Activated naive CD4-positive, alpha-beta T cell treated with anti-CD3 and anti-CD28 coated beads for 36 hours (primary cell): Measurements from ENCODE around the gene IQCK. TPM values are rescaled to one million over a fixed set of nuclear protein-coding genes. Genes with fewer than 3 reads are reported as not detected.

Source experiments
- CTCF ChIA-PET: fragments of 350-600 bp; sonication (Branson Sonifier 250); formaldehyde crosslinking; loops from one replicate; lab custom pipeline; 2021; ENCODE audit warnings: antibody characterized with exemption; lab: Charles Lee
- DNase-seq: peaks from one replicate; pipeline ENCODE4 v3.0.0-alpha.2; 2020
- H3K27ac Mint-ChIP-seq: one replicate; pipeline ENCODE4 v1.8.0; 2021; ENCODE audit warnings: mild to moderate bottlenecking, mixed read lengths
- H3K27me3 Mint-ChIP-seq: one replicate; pipeline ENCODE4 v1.8.0; 2021; ENCODE audit warnings: low read depth, mixed read lengths
- H3K36me3 Mint-ChIP-seq: one replicate; pipeline ENCODE4 v1.8.0; 2021; ENCODE audit warnings: low read depth, mixed read lengths
- H3K4me1 Mint-ChIP-seq: one replicate; pipeline ENCODE4 v1.8.0; 2021; ENCODE audit warnings: low read depth, mixed read lengths
- H3K4me3 Mint-ChIP-seq: one replicate; pipeline ENCODE4 v1.8.0; 2021; ENCODE audit warnings: mild to moderate bottlenecking, moderate library complexity, mixed read lengths
- H3K9me3 Mint-ChIP-seq: one replicate; pipeline ENCODE4 v1.8.0; 2021; ENCODE audit warnings: mixed read lengths
- intact Hi-C: fragments of 100-400 bp; cut with micrococcal nuclease; formaldehyde crosslinking; loops from one replicate; pipeline ENCODE4 v1.15.1; 2023
- total RNA-seq, 2 experiments: library from RNA; stranded (reverse); gene quantifications; one replicate each; pipeline ENCODE4 v1.2.3, GENCODE V29; 2021

The IQCK gene
- total RNA-seq, 2 experiments from 2014 or later: 2.8 to 3.9 TPM

- Mint-ChIP-seq H3K4me3 (no peak overlapping the region), H3K36me3 (peaks cover 8% of the 10 kb centered on the region), H3K27ac (peak overlapping the region; percentile 73), H3K27me3 (no peaks in the 10 kb centered on the region), H3K9me3 (no peaks in the 10 kb centered on the region), H3K4me1 (no peaks in the 10 kb centered on the region)
- intact Hi-C loops: no loop called here
- CTCF ChIA-PET: no interaction called here
- DNase-seq: no peak
Observed at GRCh38 chr16:19735074-19735867, 17.2 kb downstream of the IQCK start.

GRCh38 chr16:19737306-19738038 lies 19.4 kb downstream of the IQCK start:
- intact Hi-C loops: no loop called here
- Mint-ChIP-seq H3K4me1 (no peaks in the 10 kb centered on the region), H3K4me3 (no peak overlapping the region), H3K36me3 (peaks cover 8% of the 10 kb centered on the region), H3K9me3 (no peaks in the 10 kb centered on the region), H3K27ac (no peak overlapping the region), H3K27me3 (no peaks in the 10 kb centered on the region)
- DNase-seq: no peak
- CTCF ChIA-PET: no interaction called here

GRCh38 chr16:19741354-19741753 lies 23.3 kb downstream of the IQCK start:
- DNase-seq: no peak
- Mint-ChIP-seq H3K4me3 (no peak overlapping the region), H3K4me1 (no peaks in the 10 kb centered on the region), H3K36me3 (no peaks in the 10 kb centered on the region), H3K9me3 (no peaks in the 10 kb centered on the region), H3K27ac (no peak overlapping the region), H3K27me3 (no peaks in the 10 kb centered on the region)
- intact Hi-C loops: no loop called here
- CTCF ChIA-PET: no interaction called here

GRCh38 chr16:19743816-19744159 lies 25.7 kb downstream of the IQCK start:
- intact Hi-C loops: no loop called here
- no peak overlapping the region for H3K4me3 Mint-ChIP-seq
- no peak for DNase-seq
- H3K27me3 Mint-ChIP-seq: no peaks in the 10 kb centered on the region
- no peaks in the 10 kb centered on the region for H3K9me3 Mint-ChIP-seq
- no peak overlapping the region for H3K27ac Mint-ChIP-seq
- CTCF ChIA-PET: interaction anchor here (0.6 kb wide), 1 partner anchor 34 kb away, joined by 3 read pairs; no protein-coding TSS in a partner anchor
- no peaks in the 10 kb centered on the region for H3K4me1 Mint-ChIP-seq
- no peaks in the 10 kb centered on the region for H3K36me3 Mint-ChIP-seq

GRCh38 chr16:19744670-19745069 lies 26.6 kb downstream of the IQCK start:
- CTCF ChIA-PET: no interaction called here
- no peak for DNase-seq
- Mint-ChIP-seq H3K27me3 (no peaks in the 10 kb centered on the region), H3K4me3 (no peak overlapping the region), H3K36me3 (no peaks in the 10 kb centered on the region), H3K9me3 (no peaks in the 10 kb centered on the region), H3K4me1 (no peaks in the 10 kb centered on the region), H3K27ac (no peak overlapping the region)
- intact Hi-C loops: no loop called here

GRCh38 chr16:19745286-19746010 lies 27.4 kb downstream of the IQCK start:
- H3K27me3 Mint-ChIP-seq: no peaks in the 10 kb centered on the region
- H3K9me3 Mint-ChIP-seq: no peaks in the 10 kb centered on the region
- no peak overlapping the region for H3K27ac Mint-ChIP-seq
- intact Hi-C loops: no loop called here
- no peak overlapping the region for H3K4me3 Mint-ChIP-seq
- no peaks in the 10 kb centered on the region for H3K36me3 Mint-ChIP-seq
- DNase-seq: no peak
- CTCF ChIA-PET: no interaction called here
- no peaks in the 10 kb centered on the region for H3K4me1 Mint-ChIP-seq

- Mint-ChIP-seq H3K4me3 (no peak overlapping the region), H3K4me1 (no peaks in the 10 kb centered on the region), H3K27me3 (no peaks in the 10 kb centered on the region), H3K27ac (no peak overlapping the region), H3K9me3 (no peaks in the 10 kb centered on the region), H3K36me3 (no peaks in the 10 kb centered on the region)
- intact Hi-C loops: no loop called here
- DNase-seq: no peak
- CTCF ChIA-PET: no interaction called here
Observed at GRCh38 chr16:19746561-19746960, 28.5 kb downstream of the IQCK start.

GRCh38 chr16:19748389-19749168 lies 30.5 kb downstream of the IQCK start:
- Mint-ChIP-seq H3K9me3 (no peaks in the 10 kb centered on the region), H3K27me3 (no peaks in the 10 kb centered on the region), H3K4me3 (no peak overlapping the region), H3K4me1 (no peaks in the 10 kb centered on the region), H3K36me3 (no peaks in the 10 kb centered on the region), H3K27ac (no peak overlapping the region)
- DNase-seq: no peak
- CTCF ChIA-PET: no interaction called here
- intact Hi-C loops: no loop called here

- no peak overlapping the region for H3K4me3 Mint-ChIP-seq
- H3K9me3 Mint-ChIP-seq: no peaks in the 10 kb centered on the region
- H3K27me3 Mint-ChIP-seq: no peaks in the 10 kb centered on the region
- H3K4me1 Mint-ChIP-seq: no peaks in the 10 kb centered on the region
- H3K27ac Mint-ChIP-seq: no peak overlapping the region
- intact Hi-C loops: no loop called here
- no peak for DNase-seq
- H3K36me3 Mint-ChIP-seq: no peaks in the 10 kb centered on the region
- CTCF ChIA-PET: no interaction called here
Observed at GRCh38 chr16:19749571-19750080, 31.6 kb downstream of the IQCK start.

- CTCF ChIA-PET: interaction anchor here (0.6 kb wide), 1 partner anchor 192 kb away, joined by 3 read pairs; no protein-coding TSS in a partner anchor
- DNase-seq: no peak
- H3K27me3 Mint-ChIP-seq: no peaks in the 10 kb centered on the region
- no peak overlapping the region for H3K4me3 Mint-ChIP-seq
- no peaks in the 10 kb centered on the region for H3K36me3 Mint-ChIP-seq
- H3K9me3 Mint-ChIP-seq: no peaks in the 10 kb centered on the region
- no peak overlapping the region for H3K27ac Mint-ChIP-seq
- intact Hi-C loops: no loop called here
- no peaks in the 10 kb centered on the region for H3K4me1 Mint-ChIP-seq
Observed at GRCh38 chr16:19751478-19752385, 33.7 kb downstream of the IQCK start.
